Measurements from ENCODE around the gene HIPK2. TPM values are rescaled to one million over a fixed set of nuclear protein-coding genes. Genes with fewer than 3 reads are reported as not detected.

HIPK2 gene
- total and polyA plus RNA-seq, 2 experiments from 2014 or later, result 7.3 to 16.9 TPM

- Histone ChIP-seq H3K4me2 (no peak overlapping the region), H3K79me2 (replicated peaks; ENCODE audit: insufficient read depth) (no peaks in the 10 kb centered on the region; the same call in 1 of the 2 replicates), H3K4me1 (ENCODE audit: insufficient read depth) (peaks cover 19% of the 10 kb centered on the region), H2AFZ (no peak overlapping the region), H3K9me2 (ENCODE audit: insufficient read depth) (no peaks in the 10 kb centered on the region), H3K36me3 (ENCODE audit: insufficient read depth) (no peaks in the 10 kb centered on the region), H3F3A (replicated peaks; ENCODE audit: low read depth) (no peaks in the 10 kb centered on the region), H3K4me3 (no peak overlapping the region), H3K27ac (ENCODE audit: low read depth) (no peak overlapping the region), H3K27me3 (ENCODE audit: insufficient read depth) (no peaks in the 10 kb centered on the region), H4K20me1 (replicated peaks; ENCODE audit: insufficient read depth) (no peaks in the 10 kb centered on the region)
- H3K4me3 Mint-ChIP-seq, result no peak overlapping the region
- peaks cover 9% of the 10 kb centered on the region for H3K27me3 Mint-ChIP-seq (ENCODE audit: insufficient read depth, low read depth, poor library complexity)
- H3K27ac Mint-ChIP-seq, result no peak overlapping the region
- no peaks in the 10 kb centered on the region for H3K9me3 Mint-ChIP-seq
- no peak for ATAC-seq
- peaks cover 3% of the 10 kb centered on the region; the same call in 1 of the 3 replicates for H3K36me3 Mint-ChIP-seq (ENCODE audit: low read depth)
- H3K4me1 Mint-ChIP-seq, result peaks cover 27% of the 10 kb centered on the region
- TF ChIP-seq ETS1 (IDR thresholded peaks at IDR 0.05) (no peak), JUNB (IDR thresholded peaks at IDR 0.05; ENCODE audit: unreplicated experiment) (no peak), ZNF331 (CRISPR knock-in tag; IDR thresholded peaks at IDR 0.05; ENCODE audit: low read depth) (no peak), STAT1 (IDR thresholded peaks at IDR 0.05; ENCODE audit: unreplicated experiment) (no peak), ZNF114 (CRISPR knock-in tag; IDR thresholded peaks at IDR 0.05) (no peak), EZH2 (IDR thresholded peaks at IDR 0.05; ENCODE audit: low read depth, unreplicated experiment) (no peak), CREB1 (CRISPR knock-in tag; IDR thresholded peaks at IDR 0.05; ENCODE audit: low read depth) (no peak), NANOG (IDR thresholded peaks at IDR 0.05; ENCODE audit: borderline replicate concordance) (no peak), POLR2AphosphoS5 (IDR thresholded peaks at IDR 0.05; ENCODE audit: low read depth) (no peak), EZH2phosphoT487 (IDR thresholded peaks at IDR 0.05; ENCODE audit: unreplicated experiment) (no peak)
- TF ChIP-seq, protein P1, sequence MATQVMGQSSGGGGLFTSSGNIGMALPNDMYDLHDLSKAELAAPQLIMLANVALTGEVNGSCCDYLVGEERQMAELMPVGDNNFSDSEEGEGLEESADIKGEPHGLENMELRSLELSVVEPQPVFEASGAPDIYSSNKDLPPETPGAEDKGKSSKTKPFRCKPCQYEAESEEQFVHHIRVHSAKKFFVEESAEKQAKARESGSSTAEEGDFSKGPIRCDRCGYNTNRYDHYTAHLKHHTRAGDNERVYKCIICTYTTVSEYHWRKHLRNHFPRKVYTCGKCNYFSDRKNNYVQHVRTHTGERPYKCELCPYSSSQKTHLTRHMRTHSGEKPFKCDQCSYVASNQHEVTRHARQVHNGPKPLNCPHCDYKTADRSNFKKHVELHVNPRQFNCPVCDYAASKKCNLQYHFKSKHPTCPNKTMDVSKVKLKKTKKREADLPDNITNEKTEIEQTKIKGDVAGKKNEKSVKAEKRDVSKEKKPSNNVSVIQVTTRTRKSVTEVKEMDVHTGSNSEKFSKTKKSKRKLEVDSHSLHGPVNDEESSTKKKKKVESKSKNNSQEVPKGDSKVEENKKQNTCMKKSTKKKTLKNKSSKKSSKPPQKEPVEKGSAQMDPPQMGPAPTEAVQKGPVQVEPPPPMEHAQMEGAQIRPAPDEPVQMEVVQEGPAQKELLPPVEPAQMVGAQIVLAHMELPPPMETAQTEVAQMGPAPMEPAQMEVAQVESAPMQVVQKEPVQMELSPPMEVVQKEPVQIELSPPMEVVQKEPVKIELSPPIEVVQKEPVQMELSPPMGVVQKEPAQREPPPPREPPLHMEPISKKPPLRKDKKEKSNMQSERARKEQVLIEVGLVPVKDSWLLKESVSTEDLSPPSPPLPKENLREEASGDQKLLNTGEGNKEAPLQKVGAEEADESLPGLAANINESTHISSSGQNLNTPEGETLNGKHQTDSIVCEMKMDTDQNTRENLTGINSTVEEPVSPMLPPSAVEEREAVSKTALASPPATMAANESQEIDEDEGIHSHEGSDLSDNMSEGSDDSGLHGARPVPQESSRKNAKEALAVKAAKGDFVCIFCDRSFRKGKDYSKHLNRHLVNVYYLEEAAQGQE (IDR thresholded peaks at IDR 0.05; ENCODE audit: unreplicated experiment), result no peak
- TF ChIP-seq, protein P2, sequence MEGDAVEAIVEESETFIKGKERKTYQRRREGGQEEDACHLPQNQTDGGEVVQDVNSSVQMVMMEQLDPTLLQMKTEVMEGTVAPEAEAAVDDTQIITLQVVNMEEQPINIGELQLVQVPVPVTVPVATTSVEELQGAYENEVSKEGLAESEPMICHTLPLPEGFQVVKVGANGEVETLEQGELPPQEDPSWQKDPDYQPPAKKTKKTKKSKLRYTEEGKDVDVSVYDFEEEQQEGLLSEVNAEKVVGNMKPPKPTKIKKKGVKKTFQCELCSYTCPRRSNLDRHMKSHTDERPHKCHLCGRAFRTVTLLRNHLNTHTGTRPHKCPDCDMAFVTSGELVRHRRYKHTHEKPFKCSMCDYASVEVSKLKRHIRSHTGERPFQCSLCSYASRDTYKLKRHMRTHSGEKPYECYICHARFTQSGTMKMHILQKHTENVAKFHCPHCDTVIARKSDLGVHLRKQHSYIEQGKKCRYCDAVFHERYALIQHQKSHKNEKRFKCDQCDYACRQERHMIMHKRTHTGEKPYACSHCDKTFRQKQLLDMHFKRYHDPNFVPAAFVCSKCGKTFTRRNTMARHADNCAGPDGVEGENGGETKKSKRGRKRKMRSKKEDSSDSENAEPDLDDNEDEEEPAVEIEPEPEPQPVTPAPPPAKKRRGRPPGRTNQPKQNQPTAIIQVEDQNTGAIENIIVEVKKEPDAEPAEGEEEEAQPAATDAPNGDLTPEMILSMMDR (conservative IDR thresholded peaks at IDR 0.05; ENCODE audit: low read depth in 2 of 2), result no peak
- no peak for DNase-seq (ENCODE audit: low spot score)
Measured at GRCh38 chr7:139708541-139708940, 69.3 kb downstream of the HIPK2 start.

All from GM23338 (cell line).